Stimulated activated CD4-positive, alpha-beta T cell treated with anti-CD3 and anti-CD28 coated beads, Interleukin-15, amount 100 ng/mL, for 24 hours (primary cell): ENCODE data around the gene MMS19.

Source experiments
- DNase-seq: peaks from one replicate; pipeline ENCODE4 v3.0.0-alpha.2; 2020

The MMS19 gene

DNA sequence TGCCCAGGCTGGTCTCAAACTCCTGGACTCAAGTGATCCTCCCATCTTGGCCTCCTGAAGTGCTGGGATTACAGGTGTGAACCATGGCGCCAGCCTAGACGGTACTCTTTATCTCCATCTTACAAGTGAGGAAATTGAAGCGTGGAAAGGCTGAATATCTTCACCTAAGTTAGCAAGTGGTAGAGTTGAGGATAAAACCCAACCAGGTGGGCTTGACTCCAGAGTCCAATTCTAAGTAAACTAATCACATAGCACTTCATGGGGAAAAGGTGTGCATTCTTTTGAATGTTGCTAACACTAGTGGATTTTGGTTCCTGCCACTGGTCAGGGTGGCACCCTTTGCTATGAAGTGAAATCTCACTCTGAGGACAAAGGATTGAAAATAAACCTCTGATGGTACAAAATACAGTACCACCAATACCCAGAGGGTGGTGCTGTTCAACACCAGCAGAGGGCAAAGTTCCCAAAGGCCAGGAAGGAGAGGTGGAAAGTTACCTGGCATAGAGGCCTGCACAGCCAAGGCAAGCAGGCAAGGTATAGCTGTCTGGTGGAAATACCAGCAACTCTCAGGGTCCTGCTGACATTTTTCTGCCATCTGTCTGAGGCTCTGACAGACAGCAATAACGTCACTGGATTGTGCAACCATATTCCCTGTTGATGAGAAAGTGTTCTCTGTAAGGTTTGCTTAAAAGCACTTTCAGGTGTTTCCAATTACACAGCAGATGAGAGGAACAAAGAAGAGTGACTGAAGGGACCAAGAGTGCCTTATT is 34.7 kb downstream of the MMS19 start:
- DNase-seq = peak; percentile 43

DNA sequence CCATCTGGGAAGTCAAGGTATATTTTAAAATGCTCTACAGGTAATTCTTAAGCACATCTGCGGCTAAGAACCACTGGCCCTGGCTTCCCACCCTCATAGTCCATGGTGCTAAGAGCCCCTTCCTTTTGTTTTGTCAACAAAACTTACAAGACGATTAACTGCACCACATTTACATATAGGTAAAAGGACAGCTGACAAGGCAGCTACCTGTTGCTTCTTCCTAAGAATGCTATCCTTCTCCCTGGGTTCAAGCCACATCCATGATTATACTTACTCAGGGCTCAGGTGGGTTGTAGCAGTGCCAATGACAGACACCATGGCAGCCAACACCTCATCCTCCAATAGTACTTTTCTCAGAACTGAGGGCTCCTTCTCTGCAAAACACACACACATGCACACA is 35.9 kb downstream of the MMS19 start:
- DNase-seq = no peak

DNA sequence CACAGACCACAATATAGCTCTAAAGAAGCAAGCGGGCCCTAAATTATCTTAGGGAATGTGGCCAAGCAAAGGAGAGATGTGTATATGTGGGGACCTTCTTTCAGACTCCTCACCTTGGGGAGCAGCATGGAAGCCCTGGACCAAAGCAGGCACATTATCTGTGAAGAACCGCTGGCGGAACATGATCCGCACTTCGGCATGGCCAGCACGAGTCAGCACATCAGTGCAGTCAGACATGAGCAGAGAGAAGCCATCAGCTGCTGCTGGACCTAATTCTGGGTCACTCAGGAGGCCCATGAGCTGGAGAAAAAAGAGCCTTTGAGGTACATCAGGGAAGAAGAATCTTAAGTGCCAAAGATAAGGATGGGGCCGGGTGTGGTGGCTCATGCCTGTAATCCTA is 38.3 kb downstream of the MMS19 start:
- no peak for DNase-seq

DNA sequence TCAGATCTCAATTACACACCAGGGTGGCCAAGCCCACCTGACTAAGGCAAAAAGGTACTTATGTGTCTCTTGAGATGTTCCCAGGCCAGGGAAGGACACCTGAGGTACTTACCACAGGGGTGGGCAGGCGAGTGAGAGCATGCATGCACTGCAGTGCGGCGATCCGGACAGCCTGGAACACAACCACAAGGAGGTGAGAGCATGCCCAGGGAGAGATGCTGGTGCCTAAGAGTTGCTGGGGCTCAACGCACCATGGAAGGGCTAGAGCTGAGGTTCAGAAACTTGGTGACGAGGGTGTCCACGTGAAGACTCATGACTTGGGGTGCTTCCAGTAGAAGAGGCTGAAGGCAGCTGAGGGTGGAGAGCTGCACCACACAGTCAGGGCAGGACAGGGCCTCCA is 39.1 kb downstream of the MMS19 start:
- DNase-seq = no peak

DNA sequence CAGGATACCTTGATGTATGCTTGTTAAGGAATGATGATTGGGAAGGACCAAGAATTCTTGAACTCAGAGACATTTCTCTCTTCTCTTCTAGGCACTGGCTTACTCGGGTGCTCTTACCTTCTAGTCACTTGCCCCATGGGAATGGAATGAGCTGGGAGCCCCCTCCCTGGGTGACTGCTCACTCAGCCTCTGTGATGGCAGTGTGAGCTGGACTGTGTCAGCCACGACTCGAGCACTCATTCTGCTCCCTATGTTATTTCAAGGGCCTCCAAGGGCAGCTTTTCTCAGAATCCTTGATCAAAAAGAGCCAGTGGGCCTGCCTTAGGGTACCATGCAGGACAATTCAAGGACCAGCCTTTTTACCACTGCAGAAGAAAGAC is 41.5 kb downstream of the MMS19 start:
- DNase-seq = no peak

DNA sequence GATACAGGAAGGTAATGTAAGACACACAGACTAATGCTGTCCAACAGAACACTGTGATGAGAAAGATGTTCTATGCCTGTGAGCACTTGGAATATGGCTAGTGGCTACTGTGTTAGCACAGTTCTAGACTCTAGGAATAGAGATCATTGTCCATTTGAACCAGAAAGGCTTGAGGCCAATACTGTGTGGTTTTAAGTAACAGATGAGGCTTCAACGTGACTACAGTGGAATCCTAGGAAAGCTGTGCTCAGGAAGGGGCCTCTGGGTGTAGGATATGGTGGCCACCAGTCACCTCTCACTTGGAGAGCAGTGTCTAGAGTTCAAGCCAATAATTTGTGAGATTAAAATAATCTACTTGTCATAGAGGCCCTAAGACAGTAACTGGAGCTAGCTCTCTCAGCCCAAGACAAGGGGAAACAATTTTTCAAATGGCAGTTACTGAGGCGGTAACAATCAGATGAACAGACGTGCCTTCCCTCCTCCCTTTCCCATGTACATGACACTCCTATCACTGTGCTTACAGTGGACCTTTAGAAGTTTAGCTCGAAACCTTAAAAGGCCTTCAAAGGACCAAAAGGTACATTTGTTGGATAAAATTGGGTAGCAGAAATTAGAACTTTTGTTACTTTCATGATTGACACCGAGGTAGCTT is 42.1 kb downstream of the MMS19 start:
- no peak for DNase-seq

DNA sequence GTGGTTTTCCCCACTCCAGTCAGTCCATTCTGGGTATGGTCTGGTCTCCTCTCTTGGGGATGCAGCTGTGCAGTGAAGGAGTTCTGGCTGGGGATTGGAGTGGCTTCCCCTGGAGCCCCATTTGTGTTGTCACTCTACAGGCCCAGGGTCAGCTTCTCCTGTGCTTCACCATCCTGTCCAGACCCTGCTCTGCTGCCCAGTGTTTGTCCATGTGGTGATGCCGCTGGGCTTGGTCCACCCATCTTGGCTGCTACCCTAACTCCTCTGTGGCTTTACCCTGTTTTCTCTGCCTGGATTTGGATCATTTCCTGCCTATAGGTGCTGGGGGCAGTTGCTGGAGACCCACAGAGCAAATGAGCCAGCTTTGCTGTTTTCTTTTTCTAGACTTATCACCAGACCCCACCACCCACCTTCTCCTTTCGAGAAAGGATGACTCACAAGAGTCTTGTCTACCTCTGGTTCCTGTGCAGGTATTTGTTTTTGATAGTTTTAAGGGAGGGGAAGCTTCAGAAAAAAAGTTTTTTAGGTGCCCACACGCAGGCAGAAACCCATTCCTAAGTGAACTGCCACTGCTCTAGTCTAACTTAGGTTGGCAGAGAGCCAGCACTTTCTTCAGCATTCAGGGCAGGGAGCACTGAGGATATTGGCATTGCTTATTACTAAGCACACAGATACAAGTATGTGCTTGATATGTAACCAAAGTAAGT is 43.7 kb downstream of the MMS19 start:
- DNase-seq = peak; percentile 37

DNA sequence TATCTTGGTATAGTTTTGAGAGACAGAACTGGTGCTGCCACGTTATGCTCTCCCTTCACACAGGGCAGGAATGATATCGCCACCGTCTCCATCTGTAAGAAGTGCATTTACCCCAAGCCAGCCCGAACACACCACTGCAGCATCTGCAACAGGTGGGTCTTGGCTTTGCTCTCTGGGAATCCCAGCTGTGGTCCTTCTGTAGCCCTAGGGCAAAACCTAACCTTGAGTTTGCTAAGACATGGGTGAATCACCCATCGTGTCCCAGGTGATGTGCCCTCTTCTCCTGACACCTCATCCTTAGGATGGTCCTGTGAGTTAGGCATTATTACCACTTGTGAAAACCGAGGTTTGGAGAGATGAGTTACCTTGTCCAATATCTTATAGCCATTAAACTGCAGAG is 45.9 kb downstream of the MMS19 start:
- DNase-seq = no peak

DNA sequence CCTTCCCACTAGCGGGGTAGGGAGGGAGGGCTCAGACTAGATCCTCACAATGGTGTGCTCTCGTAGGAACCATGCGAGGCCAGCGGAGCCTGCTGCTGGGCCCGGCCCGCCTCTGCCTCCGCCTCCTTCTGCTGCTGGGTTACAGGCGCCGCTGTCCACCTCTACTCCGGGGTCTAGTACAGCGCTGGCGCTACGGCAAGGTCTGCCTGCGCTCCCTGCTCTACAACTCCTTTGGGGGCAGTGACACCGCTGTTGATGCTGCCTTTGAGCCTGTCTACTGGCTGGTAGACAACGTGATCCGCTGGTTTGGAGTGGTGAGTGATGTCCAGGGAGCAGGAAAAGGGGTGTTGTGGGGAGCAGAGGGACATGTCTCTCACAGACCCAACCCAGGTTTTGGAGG is 46.6 kb downstream of the MMS19 start:
- no peak for DNase-seq

DNA sequence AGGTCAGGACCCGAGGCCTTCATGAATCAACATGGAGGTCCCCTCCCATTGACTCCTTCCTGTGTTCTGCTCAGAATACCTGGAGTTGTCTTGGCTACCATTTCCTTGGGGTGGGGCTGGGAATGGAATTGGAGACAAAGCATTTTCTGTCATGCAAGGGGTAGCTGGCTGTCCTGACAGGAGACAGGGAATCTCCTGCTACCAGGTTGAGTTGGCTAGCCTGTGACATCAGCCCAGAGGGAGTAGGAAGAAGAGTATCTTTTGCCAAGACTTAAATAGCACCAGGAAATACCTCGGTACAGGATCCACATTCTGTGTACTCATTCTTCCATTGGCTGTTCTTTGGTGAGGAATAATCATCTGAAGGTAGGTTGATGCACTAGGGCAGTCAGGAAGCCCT is 47.4 kb downstream of the MMS19 start:
- no peak for DNase-seq

DNA sequence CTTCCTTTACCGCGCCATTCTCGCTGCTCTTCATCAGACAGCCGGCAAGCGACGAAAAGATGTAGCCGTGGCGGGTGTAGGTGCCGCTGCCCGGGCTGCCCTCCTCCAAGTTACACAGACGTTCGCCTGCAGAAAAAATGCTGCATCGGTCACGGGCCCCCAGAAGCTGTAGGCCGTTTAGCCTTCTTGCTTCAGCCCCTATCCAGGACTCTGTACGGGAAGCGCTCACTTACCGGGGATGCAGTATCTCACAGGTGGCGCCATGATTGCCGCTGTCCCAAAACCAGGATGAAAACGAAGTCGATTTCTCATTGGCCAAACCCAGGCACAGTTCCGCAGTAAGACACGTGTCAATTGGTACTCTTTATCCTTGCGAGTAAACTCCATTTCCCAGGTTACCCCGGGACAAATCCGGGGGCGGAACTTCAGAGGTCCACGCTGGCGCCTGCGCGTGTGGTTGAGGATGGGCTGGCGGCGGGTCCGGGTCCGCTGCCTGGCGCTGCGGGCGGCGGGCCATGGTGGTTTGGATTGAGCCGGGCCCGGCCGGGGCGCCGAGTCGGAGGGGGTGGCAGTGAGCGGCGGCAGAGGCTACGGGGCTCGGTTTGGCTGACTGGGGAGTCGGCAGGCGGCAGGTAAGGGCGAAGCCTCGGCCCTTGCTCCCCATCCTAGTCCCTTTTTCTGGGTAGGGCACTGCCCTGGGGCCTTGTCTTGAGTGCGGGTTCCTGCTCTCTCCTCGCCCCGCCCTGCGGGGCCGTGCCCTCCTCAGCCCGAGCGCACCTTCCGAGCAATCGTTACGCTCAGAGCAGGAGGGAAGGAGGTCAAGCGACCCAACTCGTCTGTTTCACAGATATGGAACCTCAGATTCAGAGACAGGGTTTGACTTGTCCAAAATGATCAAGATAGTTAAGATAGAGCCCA is 52.2 kb downstream of the MMS19 start, which contains the start of the genes EXOSC1 and ZDHHC16:
Gene EXOSC1 (minus strand): TSS at position 285 of the 918 bp plus-strand sequence. CDS start 21 bp downstream, at position 264.
Gene ZDHHC16 (plus strand): TSS at position 454 of the 918 bp plus-strand sequence. CDS start 5,501 bp downstream, outside the sequence.
- DNase-seq = peak; percentile 97

DNA sequence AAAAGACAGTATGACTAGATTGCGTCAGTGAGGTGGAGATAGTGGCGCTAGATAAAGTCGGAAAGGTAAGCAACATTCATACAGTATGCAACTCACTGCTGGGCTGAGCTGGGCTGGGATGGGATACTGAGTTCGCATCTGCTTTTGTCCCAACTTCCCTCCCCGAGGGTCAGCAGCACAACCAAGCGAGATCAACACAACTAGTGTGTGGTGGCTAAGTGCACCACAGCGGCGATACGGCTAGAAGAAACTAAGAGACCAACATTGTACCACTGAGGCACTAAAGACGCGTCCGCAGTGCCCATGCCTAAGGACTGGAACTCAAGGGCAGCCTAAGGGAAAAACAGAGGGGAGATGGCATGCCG is 52.9 kb downstream of the MMS19 start:
- DNase-seq = no peak

DNA sequence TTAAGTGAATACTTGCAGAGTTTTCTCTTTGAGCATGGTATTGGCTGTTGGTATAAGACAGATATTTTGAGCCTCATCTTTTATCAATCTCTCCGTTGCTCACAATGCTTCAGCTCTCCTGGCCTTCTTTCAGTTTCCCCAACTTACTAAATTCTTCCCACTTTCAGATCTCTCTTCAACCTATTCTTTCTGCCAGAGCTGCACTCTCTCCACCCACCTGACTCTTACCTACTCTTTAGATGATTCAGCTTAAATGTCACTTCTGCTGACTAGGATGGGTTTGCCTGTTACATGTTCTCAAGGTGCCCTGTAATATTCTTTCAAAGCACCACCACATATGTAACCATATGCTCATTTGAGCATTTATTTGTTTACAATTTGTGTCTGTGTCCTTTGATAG is 54.0 kb downstream of the MMS19 start:
- DNase-seq = peak; percentile 38

DNA sequence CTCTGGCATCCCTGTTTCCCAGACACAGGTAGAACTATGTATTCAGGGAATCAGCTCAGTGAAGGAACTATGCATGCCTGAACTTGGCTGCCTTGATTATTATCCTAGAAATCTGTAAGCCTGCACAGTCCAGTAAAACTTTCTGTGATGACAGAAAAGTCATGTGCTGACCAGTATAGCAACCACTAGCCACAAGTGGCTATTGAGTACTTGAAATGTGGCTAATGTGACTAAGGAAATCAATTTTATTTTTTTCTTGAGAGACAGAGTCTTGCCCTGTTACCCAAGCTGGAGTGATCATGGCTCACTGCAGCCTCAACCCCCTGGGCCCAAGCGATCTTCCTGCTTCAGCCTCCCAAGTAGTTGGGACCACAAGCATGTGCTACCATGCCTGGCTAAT is 55.9 kb downstream of the MMS19 start:
- no peak for DNase-seq

DNA sequence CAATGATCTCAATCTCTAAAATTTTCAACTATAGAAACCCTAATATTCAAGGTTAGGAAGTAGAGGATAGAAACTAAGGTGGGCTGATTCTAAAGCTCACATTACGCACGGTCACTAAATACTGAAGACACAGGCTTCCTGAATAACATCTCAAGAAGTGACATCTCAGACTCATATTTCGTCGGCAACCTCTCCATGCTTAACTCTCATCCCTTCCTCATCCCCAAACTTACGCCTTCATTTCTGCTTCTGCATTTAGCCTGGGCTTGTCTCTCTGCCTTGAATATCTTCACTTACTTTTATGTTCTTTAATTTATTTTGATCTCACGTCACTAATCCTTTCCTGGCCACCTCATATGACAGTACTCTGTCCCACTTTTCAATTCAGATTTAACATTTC is 63.0 kb downstream of the MMS19 start:
- DNase-seq = no peak

DNA sequence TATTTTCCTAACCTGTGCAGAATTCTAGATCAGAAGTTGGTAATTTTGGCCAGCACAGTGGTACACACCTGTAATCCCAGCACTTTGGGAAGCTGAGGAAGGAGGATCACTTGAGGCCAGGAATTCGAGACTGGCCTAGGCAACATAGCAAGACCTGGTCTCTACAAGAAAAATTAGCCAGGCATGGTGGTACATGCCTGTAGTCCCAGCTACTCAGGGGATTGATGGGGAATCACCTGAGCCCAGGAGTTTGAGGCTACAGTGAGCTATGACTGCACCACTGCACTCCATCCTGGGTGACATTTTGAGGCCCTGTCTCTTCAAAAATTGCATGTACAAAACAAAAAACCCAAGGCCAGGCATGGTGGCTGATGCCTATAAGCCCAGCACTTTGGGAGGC is 63.7 kb downstream of the MMS19 start:
- DNase-seq = peak; percentile 34

DNA sequence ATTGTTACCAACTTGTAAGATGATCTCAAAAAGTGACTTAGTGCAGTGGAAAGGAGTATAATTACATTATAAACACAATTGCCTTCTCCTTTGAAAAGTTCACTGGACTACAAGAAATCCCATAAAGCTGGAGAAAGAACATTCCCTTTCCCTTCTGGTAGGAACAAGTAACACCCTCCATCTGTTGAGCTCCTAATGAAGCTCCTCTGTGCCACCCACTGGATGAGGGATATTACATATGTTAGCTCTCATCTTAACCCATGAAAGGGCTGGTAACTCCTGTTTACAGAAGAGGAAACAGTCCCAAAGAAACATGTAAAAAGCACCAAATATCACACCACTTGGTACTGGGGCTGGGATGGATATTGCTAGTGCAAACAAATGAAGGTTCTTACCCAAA is 64.2 kb downstream of the MMS19 start:
- no peak for DNase-seq

DNA sequence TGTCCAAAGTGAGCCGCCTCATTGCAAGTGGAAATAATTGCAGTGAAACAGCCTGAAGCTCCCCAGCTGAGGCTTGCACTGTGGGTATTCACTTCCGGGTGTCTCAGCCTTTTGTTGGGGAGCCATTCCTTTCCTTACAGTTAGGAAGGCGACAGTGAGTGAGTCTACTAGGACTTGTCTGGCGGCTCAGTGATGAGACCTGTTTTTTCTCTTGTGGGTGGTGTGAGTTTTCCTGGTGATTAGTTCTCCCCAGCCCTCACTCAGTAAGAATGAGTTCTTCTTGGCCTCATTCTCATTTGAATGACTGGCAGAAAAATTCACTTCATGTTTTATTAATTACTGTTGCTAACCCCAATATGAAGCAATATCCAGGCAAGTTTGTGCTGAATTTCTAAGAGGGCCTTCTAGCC is 69.6 kb downstream of the MMS19 start:
- peak; percentile 49 for DNase-seq

DNA sequence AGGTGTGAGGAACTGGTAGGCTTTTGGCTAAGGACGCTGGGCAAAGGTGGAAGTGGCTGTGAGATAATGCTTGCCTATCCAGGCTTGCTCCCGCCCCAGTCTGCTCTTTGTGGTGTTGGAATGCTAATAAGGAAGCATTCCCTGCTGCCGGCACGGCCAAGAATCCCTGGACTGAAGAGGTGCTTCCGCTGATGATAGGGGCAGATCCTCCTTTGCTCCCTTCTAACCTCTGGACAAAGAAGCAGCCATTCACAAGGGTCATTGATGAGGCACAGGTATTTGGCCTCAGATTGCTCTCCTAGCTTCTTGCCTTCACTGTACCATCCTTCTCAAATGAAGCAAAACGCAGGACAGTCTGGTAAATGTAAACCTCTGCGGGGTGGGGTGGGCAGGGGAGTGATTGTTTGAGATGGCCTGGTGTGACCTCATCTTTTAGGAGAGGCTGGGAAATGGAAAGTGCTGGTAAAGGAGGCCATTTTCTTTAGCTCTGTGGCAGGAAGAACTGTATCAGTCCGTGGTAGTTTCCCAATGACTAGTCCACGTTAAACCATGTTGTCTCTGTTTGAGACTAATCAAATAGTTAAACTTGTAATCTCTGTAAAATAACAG is 70.5 kb downstream of the MMS19 start:
- DNase-seq = peak; percentile 60

DNA sequence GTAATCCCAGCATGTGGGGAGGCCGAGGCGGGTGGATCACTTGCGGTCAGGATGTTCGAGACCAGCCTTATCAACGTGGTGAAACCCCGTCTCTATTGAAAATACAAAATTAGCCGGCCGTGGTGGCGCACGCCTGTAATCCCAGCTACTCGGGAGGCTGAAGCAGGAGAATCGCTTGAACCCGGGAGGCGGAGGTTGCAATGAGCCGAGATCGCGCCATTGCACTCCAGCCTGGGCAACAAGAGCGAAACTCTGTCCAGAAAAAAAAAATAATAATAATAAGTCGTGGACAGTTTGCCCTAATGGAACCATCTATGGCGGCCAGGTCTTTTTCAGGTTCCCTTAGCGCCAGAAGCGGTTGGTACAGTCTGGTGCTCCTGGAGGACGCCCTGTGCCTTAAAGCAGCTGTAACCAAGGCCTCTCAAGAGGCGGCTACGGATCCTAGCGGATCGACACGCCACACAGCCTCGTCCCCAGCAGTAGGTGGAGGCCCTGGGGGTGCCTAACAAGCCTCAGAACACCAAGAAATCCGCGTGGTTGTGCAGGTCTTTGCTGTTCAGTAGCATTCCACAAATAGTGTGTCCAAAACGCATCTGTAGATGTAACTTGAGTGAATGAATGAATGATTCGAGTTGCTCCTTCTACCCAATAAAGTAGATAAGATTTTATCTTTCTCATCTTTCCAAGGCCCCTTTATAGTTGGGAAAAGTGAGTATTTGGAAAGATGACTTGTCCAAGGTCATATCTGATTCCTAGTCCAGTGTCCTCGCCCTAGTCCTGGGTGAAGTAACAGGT is 71.2 kb downstream of the MMS19 start:
- no peak for DNase-seq

DNA sequence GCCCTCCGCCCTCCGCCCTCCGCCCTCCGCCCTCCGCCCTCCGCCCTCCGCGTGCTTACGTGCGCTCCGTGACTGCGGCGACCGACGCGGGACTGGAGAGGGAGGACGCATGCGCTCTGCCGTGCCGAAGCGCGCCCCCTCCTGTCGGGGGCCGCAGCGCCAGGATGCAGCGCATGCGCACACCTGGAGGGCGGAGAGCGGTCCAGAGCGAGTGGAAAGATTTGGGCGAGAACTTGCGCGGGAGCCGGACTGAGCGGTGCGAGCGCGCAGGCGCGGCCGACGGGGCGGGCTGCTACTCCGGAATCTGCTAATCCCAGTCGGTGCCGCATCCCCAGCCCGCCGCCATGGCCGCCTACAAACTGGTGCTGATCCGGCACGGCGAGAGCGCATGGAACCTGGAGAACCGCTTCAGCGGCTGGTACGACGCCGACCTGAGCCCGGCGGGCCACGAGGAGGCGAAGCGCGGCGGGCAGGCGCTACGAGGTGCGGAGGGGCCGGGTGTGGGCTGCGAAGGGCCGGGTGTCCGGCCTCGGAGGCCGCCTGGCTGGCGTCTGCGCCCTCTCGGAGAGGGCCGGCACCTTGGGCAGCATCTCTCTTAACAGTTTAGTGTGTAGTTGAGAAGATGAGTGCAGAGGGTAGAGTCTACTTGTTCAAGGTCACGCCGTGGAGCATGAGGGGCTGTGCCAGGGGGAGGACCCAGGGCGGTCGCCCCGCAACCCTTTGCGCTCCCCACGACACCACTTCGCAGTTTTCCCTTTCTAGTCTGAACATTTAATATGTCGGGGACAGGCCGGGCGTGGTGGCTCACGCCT is 72.1 kb downstream of the MMS19 start, which contains the start of gene PGAM1:
Gene PGAM1 (plus strand): TSS at position 228 of the 812 bp plus-strand sequence. CDS start 117 bp downstream, at position 345.
- peak; percentile 95 for DNase-seq
